SK-N-MC (cell line): ENCODE data around the gene TNFRSF17.

Source experiments
- EZH2 ChIP-seq: fragments of 200-600 bp; sonication (generic); IDR thresholded peaks from one replicate; pipeline ENCODE4 v1.6.1; 2017; ENCODE audit warnings: antibody characterized with exemption
- FOXP2 ChIP-seq: optimal IDR thresholded peaks from 2 replicates; pipeline ENCODE3; 2011; ENCODE audit warnings: mild to moderate bottlenecking, moderate library complexity; ENCODE audit not compliant: insufficient read depth; ENCODE audit errors: extremely low read length, control extremely low read depth
- POLR2AphosphoS5 ChIP-seq: IDR thresholded peaks from 2 replicates; pipeline ENCODE4 v1.6.1; 2012; ENCODE audit warnings: mild to moderate bottlenecking, low read depth, low read length, borderline replicate concordance

- no peak for TF ChIP-seq EZH2
- no peak for TF ChIP-seq POLR2AphosphoS5
- TF ChIP-seq FOXP2, result no peak
Observed at GRCh38 chr16:11950388-11950787, 14.6 kb upstream of the TNFRSF17 start.
